Small intestine (tissue), 7 donors: ENCODE data around the gene DPP10. TPM values are rescaled to one million over a fixed set of nuclear protein-coding genes. Genes with fewer than 3 reads are reported as not detected.

ENCODE experiments used
- DNase-seq, 2 donors: peaks; one replicate each; pipeline versions ENCODE4 v3.0.0 to v3.0.0-alpha.2; 2013
- FAIRE-seq: peaks from 2 replicates; lab custom pipeline; 2012; peaks lifted over from hg19 to GRCh38; lab: Jason Lieb, UNC
- H3K27ac ChIP-seq, 3 donors: one replicate each; pipeline ENCODE4 v1.5.1; 2013; ENCODE audit warnings: low read length in 2 of 3, mild to moderate bottlenecking in 2 of 3, control low read depth in 1 of 3, inconsistent platforms in 1 of 3, low read depth in 1 of 3, moderate library complexity in 1 of 3
- H3K27me3 ChIP-seq, 3 donors: one replicate each; pipeline ENCODE4 v1.6.1; 2013; ENCODE audit warnings: low read length in 3 of 3, inconsistent platforms in 1 of 3; ENCODE audit not compliant: control insufficient read depth in 3 of 3, insufficient read depth in 3 of 3
- H3K36me3 ChIP-seq, 3 donors: one replicate each; pipeline ENCODE4 v1.6.1; 2013; ENCODE audit warnings: low read length in 3 of 3, inconsistent platforms in 1 of 3, low read depth in 1 of 3, mild to moderate bottlenecking in 1 of 3, moderate library complexity in 1 of 3; ENCODE audit not compliant: control insufficient read depth in 3 of 3, insufficient read depth in 2 of 3
- H3K4me1 ChIP-seq, 3 donors: one replicate each; pipeline ENCODE4 v1.6.1; 2013; ENCODE audit warnings: low read length in 2 of 3, inconsistent platforms in 1 of 3, low read depth in 1 of 3, mild to moderate bottlenecking in 1 of 3, moderate library complexity in 1 of 3; ENCODE audit not compliant: control insufficient read depth in 3 of 3, insufficient read depth in 2 of 3
- H3K4me3 ChIP-seq, 3 donors: one replicate each; pipeline ENCODE4 v1.5.1; 2013; ENCODE audit warnings: low read length in 3 of 3, control low read depth in 1 of 3, inconsistent platforms in 1 of 3, low read depth in 1 of 3, mild to moderate bottlenecking in 1 of 3, moderate library complexity in 1 of 3
- H3K9me3 ChIP-seq, 2 donors: one replicate each; pipeline ENCODE4 v1.6.1; 2013; ENCODE audit warnings: low read depth in 1 of 2, low read length in 1 of 2; ENCODE audit not compliant: control insufficient read depth in 2 of 2, insufficient read depth in 1 of 2
- WGBS, 3 donors: extraction: QIAGEN DNeasy Blood & Tissue Kit; methylation state at CpG; one replicate each; pipeline ENCODE4 v1.1.7; 2013; 5-methylcytosine and 5-hydroxymethylcytosine counted together
- polyA plus RNA-seq, 4 donors: library from polyadenylated mRNA; stranded (reverse) in 3 of 4; unstranded in 1 of 4; fragments of 200-250 nt in 3 of 4; fragments of 120-200 nt in 1 of 4; gene quantifications; one replicate each; pipeline versions ENCODE4 v1.2.1 to v1.2.3, GENCODE V29; 2013
- donor health status: healthy with polysubstance abuse.
- donor health status: control.
- donor health status: control.
- donor health status: Bipolar disorder and iron deficiency.
- donor health status: healthy.

Gene DPP10
- polyA plus RNA-seq, 4 donors: 0.54 to 23.8 (median 1.7) TPM

DNA sequence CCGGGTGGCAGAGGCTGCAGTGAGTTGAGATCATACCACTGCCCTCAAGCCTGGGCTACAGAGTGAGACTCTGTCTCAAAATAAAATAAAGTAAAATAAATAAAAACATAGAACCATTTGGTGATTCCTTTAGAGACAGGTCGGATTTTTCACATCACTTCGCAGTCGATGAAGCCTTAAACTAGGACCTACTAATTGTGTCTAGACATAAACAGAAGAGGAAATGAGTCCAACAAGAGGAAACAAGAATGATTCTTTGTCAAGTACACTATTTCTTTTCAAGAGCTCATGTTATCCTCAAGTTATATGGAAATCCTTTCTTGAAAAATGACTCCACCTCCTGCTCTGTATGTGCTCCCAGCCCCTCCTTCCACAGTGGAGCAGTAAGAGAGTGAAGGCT, 758.9 kb downstream of the DPP10 start:
- no peak overlapping the region for H3K4me3 ChIP-seq
- H3K27me3 ChIP-seq: no peaks in the 10 kb centered on the region
- no peak overlapping the region for H3K27ac ChIP-seq
- no peaks in the 10 kb centered on the region for H3K9me3 ChIP-seq
- no peaks in the 10 kb centered on the region for H3K36me3 ChIP-seq
- 86 to 91% (median 86%) methylated on average over 4 of the region's 4 CpGs for WGBS, 3 donors
- no peak for FAIRE-seq
- no peaks in the 10 kb centered on the region for H3K4me1 ChIP-seq
- DNase-seq: no peak

- WGBS, 3 donors: 22 to 49% (median 27%) methylated on average over 3 of the region's 3 CpGs
- Histone ChIP-seq H3K36me3 (no peaks in the 10 kb centered on the region), H3K9me3 (no peaks in the 10 kb centered on the region), H3K4me3 (no peak overlapping the region), H3K27me3 (no peaks in the 10 kb centered on the region), H3K27ac (no peak overlapping the region), H3K4me1 (no peaks in the 10 kb centered on the region)
- DNase-seq (no peak), FAIRE-seq (no peak)
These were observed 766.2 kb downstream of the DPP10 start for GRCh38 chr2:115208493-115209164.

- no peak for FAIRE-seq
- no peak overlapping the region for H3K4me3 ChIP-seq
- H3K4me1 ChIP-seq: no peaks in the 10 kb centered on the region
- no peak for DNase-seq
- no peaks in the 10 kb centered on the region for H3K36me3 ChIP-seq
- no peaks in the 10 kb centered on the region for H3K27me3 ChIP-seq
- 75 to 78% (median 78%) methylated on average over 2 of the region's 2 CpGs for WGBS, 3 donors
- no peak overlapping the region for H3K27ac ChIP-seq
- H3K9me3 ChIP-seq: no peaks in the 10 kb centered on the region
These were observed 771.6 kb downstream of the DPP10 start for GRCh38 chr2:115214050-115214449.

DNA sequence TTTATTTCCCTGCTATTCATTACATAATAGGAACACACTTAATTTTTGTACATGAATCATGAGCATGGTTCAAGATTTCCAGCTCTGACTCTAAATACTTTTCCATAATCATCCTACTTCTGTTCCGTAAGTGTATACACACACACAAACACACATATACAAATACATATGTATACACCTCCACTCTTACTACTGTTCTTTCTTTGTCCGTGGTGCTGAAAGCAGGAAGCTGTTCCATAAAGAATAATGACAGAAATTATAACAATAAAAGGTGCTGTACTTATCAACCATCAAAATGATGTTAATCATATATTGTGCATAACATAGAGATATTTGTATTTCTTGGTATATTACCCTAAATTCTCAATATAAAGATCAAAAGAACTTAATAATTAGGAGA, 776.9 kb downstream of the DPP10 start:
- Histone ChIP-seq H3K4me1 (no peaks in the 10 kb centered on the region), H3K9me3 (no peaks in the 10 kb centered on the region), H3K27me3 (no peaks in the 10 kb centered on the region), H3K27ac (no peak overlapping the region), H3K4me3 (no peak overlapping the region), H3K36me3 (no peaks in the 10 kb centered on the region)
- FAIRE-seq (no peak), DNase-seq (no peak)
- WGBS, 3 donors: 85 to 88% (median 87%) methylated on average over 2 of the region's 2 CpGs

DNA sequence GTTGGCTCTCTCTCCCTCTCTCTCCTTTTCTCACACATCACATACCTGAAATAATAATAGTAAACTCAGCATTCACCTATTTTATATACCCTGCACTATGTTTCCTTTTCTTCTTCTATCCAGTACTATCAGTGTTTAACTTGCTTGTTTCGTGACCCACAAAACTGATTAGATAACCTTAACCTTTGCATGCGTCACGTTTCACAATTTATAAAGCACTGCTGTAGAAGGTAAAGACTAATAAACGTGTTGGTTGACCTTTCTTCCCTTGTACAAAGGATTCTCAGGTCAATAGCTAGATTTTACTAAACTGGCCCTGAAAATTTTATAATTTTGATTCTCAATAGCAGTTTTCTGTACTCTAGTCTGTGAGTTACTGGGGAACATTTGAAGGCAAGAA, 791.7 kb downstream of the DPP10 start:
- WGBS, 3 donors: 7 to 49% (median 20%) methylated on average over 4 of the region's 4 CpGs
- DNase-seq (peak; percentile 39 to 61), FAIRE-seq (no peak)
- Histone ChIP-seq H3K27me3 (no peaks in the 10 kb centered on the region), H3K4me1 (peaks cover 0 to 13% (median 0%) of the 10 kb centered on the region in 3 donors), H3K36me3 (no peaks in the 10 kb centered on the region), H3K4me3 (no peak overlapping the region), H3K27ac (no peak overlapping the region), H3K9me3 (no peaks in the 10 kb centered on the region)

GRCh38 chr2:115234737-115235136, 792.3 kb downstream of the DPP10 start:
- peak overlapping the region in 1 of 3 donors; percentile 34 for H3K27ac ChIP-seq
- DNase-seq (peak in 1 of 2 donors; percentile 66), FAIRE-seq (no peak)
- no peak overlapping the region for H3K4me3 ChIP-seq
- WGBS, 3 donors: 31 to 62% (median 35%) methylated on average over 4 of the region's 4 CpGs
- peaks cover 0 to 13% (median 0%) of the 10 kb centered on the region in 3 donors for H3K4me1 ChIP-seq
- no peaks in the 10 kb centered on the region for H3K27me3 ChIP-seq
- H3K9me3 ChIP-seq: no peaks in the 10 kb centered on the region
- H3K36me3 ChIP-seq: no peaks in the 10 kb centered on the region

DNA sequence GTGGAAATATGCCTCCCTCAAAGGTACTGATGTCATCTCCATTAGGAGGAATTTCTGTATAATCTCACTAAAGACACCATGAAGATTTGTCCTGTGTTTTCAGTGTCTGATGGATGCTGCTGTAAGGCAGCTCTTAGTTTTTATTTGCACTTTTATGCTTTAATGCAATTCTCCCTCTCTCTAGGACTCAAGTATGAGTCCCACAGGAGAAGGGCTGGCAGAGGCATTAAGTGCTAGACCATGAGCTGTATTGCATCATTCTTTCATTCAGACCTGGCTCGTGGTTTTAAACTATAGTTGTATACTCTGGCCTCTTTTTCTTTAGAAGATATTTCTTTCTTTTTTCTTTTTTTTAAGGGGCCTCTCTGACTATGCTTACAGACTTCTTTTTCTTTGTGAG, 805.6 kb downstream of the DPP10 start:
- Histone ChIP-seq H3K4me1 (no peaks in the 10 kb centered on the region), H3K4me3 (no peak overlapping the region), H3K36me3 (no peaks in the 10 kb centered on the region), H3K9me3 (no peaks in the 10 kb centered on the region), H3K27me3 (no peaks in the 10 kb centered on the region), H3K27ac (no peak overlapping the region)
- WGBS, 3 donors: 65 to 78% (median 68%) methylated on average over 1 of the region's 1 CpG
- no peak for DNase-seq
- no peak for FAIRE-seq

DNA sequence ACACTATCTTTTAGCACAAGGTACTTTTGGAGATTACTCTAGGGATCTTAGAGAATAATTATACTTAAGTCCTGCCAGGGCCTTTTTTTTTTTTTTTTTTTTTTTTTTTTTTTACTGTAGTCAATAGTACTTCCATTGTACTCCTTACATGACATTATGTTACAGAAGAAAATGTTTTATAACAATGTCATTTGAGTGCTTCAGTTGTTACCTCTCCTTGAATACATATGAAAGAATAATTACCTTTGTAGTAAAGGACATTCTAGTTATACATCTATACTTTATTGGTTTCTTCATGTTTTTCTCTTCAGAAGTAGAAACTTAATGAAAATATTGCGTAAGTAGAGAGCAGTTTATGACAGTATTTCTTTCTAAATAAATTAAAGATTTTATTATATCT, 834.9 kb downstream of the DPP10 start:
- no peak overlapping the region for H3K4me3 ChIP-seq
- DNase-seq: no peak
- no peaks in the 10 kb centered on the region for H3K27me3 ChIP-seq
- no peak for FAIRE-seq
- H3K9me3 ChIP-seq: no peaks in the 10 kb centered on the region
- H3K36me3 ChIP-seq: no peaks in the 10 kb centered on the region
- 86 to 92% (median 92%) methylated on average over 1 of the region's 1 CpG for WGBS, 3 donors
- no peaks in the 10 kb centered on the region for H3K4me1 ChIP-seq
- H3K27ac ChIP-seq: no peak overlapping the region

GRCh38 chr2:115285416-115285815, 843.0 kb downstream of the DPP10 start:
- Histone ChIP-seq H3K36me3 (no peaks in the 10 kb centered on the region), H3K9me3 (no peaks in the 10 kb centered on the region), H3K27ac (no peak overlapping the region), H3K4me1 (no peaks in the 10 kb centered on the region), H3K27me3 (no peaks in the 10 kb centered on the region), H3K4me3 (no peak overlapping the region)
- 66 to 69% (median 68%) methylated on average over 3 of the region's 3 CpGs for WGBS, 3 donors
- DNase-seq: no peak
- FAIRE-seq: no peak
